Naive thymus-derived CD8-positive, alpha-beta T cell (primary cell): ENCODE results near the gene SUPT20H. TPM values are rescaled to one million over a fixed set of nuclear protein-coding genes. Genes with fewer than 3 reads are reported as not detected.

Experiments
- polyA plus RNA-seq, 3 donors: library from polyadenylated mRNA; unstranded; fragments of 300-500 nt; fragmentation: Illumina TruSeq; gene quantifications; one replicate each; pipeline ENCODE4 v1.2.3, GENCODE V29; 2021
- total RNA-seq, 8 experiments: library from RNA in 2 of 8; stranded (reverse) in 2 of 8; gene quantifications; one replicate each; pipeline ENCODE4 v1.2.3 and lab custom pipeline; 2021 to 2026

The SUPT20H gene
- total and polyA plus RNA-seq, 5 experiments from 2014 or later: 45.4 to 119 (median 59.1) TPM

Other genes starting within 250 kb of the SUPT20H start
- 10 to 100 TPM; 12.5 to 14.4 TPM for gene RFXAP, start 240.5 kb downstream of the SUPT20H start, total RNA-seq
- 1 to 10 TPM; 1.4 to 3.3 (median 2.4) TPM for gene RFXAP, start 240.5 kb downstream of the SUPT20H start, polyA plus RNA-seq
- gene SMAD9, start 139.4 kb downstream of the SUPT20H start, total RNA-seq: not detected
- gene SMAD9, start 139.4 kb downstream of the SUPT20H start, polyA plus RNA-seq: under 1 TPM; 0.03 to 0.07 (median 0.03) TPM
- 10 to 100 TPM; 22.5 to 27.4 TPM for gene ALG5, start 60.3 kb downstream of the SUPT20H start, total RNA-seq
- gene ALG5, start 60.3 kb downstream of the SUPT20H start, polyA plus RNA-seq: 10 to 100 TPM; 61.9 to 89.5 (median 73.6) TPM
- gene EXOSC8, start 58.9 kb downstream of the SUPT20H start, total RNA-seq: 10 to 100 TPM; 82.1 to 88.5 TPM
- 10 to 100 TPM; 71.1 to 82.5 (median 80.4) TPM for gene EXOSC8, start 58.9 kb downstream of the SUPT20H start, polyA plus RNA-seq
- gene CSNK1A1L, start 46.0 kb upstream of the SUPT20H start, total RNA-seq: not detected
- gene CSNK1A1L, start 46.0 kb upstream of the SUPT20H start, polyA plus RNA-seq: not detected